Kidney (tissue), 14 donors: Measurements from ENCODE around the gene TEX14. TPM values are rescaled to one million over a fixed set of nuclear protein-coding genes. Genes with fewer than 3 reads are reported as not detected.
"Not testable (repeated sequence)": the region's sequence is repeated elsewhere in the genome, so short reads cannot be mapped to it uniquely, and the experiment has no call there.

ENCODE experiments used
- DNase-seq, 5 donors: peaks; one replicate each; pipeline ENCODE4 v3.0.0-alpha.2; 2013 to 2020
- FAIRE-seq: peaks from 2 replicates; lab custom pipeline; 2012; peaks lifted over from hg19 to GRCh38; lab: Jason Lieb, UNC
- H3K27ac ChIP-seq, 2 donors: one replicate each; pipeline ENCODE4 v1.7.0; 2013; ENCODE audit warnings: low read depth in 2 of 2, low read length in 2 of 2, inconsistent platforms in 1 of 2
- H3K27me3 ChIP-seq: one replicate; pipeline ENCODE4 v1.7.1; 2013; ENCODE audit warnings: low read length, inconsistent platforms; ENCODE audit not compliant: control insufficient read depth, insufficient read depth
- H3K36me3 ChIP-seq, 3 donors: one replicate each; pipeline versions ENCODE4 v1.7.0 to v1.7.1; 2013; ENCODE audit warnings: low read length in 3 of 3, control low read depth in 1 of 3, inconsistent platforms in 1 of 3; ENCODE audit not compliant: insufficient read depth in 3 of 3, control insufficient read depth in 2 of 3
- H3K4me1 ChIP-seq, 3 donors: one replicate each; pipeline versions ENCODE4 v1.7.0 to v1.7.1; 2013; ENCODE audit warnings: low read length in 3 of 3, inconsistent platforms in 1 of 3, low read depth in 1 of 3; ENCODE audit not compliant: control insufficient read depth in 2 of 3, insufficient read depth in 2 of 3
- H3K4me3 ChIP-seq, 3 donors: one replicate each; pipeline versions ENCODE4 v1.7.0 to v1.8.1; 2013; ENCODE audit warnings: low read length in 3 of 3, control low read depth in 1 of 3, inconsistent platforms in 1 of 3
- H3K9ac ChIP-seq, 3 donors: one replicate each; pipeline versions ENCODE4 v1.7.0 to v1.7.1; 2013; ENCODE audit warnings: low read length in 3 of 3, control low read depth in 1 of 3, inconsistent platforms in 1 of 3
- H3K9me3 ChIP-seq, 3 donors: one replicate each; pipeline versions ENCODE4 v1.7.0 to v1.7.1; 2013; ENCODE audit warnings: low read length in 3 of 3, control low read depth in 1 of 3, inconsistent platforms in 1 of 3; ENCODE audit not compliant: control insufficient read depth in 2 of 3, insufficient read depth in 1 of 3
- intact Hi-C: fragments of 100-400 bp; cut with DNase I; formaldehyde crosslinking; loops from one replicate; pipeline ENCODE4 v1.11.1; 2022
- polyA plus RNA-seq: library from polyadenylated mRNA; stranded (reverse); fragments of 350-450 nt; fragmentation: Illumina TruSeq; extraction: RNeasy Lipid Tissue Mini Kit (QIAGEN cat#74804); gene quantifications from one replicate; pipeline ENCODE4 v1.2.3, GENCODE V29; 2014; ENCODE audit warnings: low read depth, low replicate concordance; ENCODE audit not compliant: insufficient read depth
- total RNA-seq: library from RNA; stranded (reverse); fragmentation: NEBNext Ultra II Directional; extraction: Animal tissue kit (Norgen Biotek cat#: 25700); gene quantifications from one replicate; pipeline ENCODE4 v1.2.1, GENCODE V29; 2021
- TF ChIP-seq, protein P1 (sequence below): IDR thresholded peaks from 3 replicates; pipeline ENCODE4 v1.5.1; 2012; ENCODE audit warnings: mild to moderate bottlenecking, moderate library complexity, borderline replicate concordance; ENCODE audit not compliant: insufficient read depth; ENCODE audit errors: extremely low read depth
- donor health status: control.
- donor health status: control.
- donor health status: control.
- donor health status: control.
- donor health status: control.
- donor health status: DM: yes; HTN: yes; CAD: no.
- donor health status: Normal renal cell carcinoma (clear cell type).

The TEX14 gene
- total and polyA plus RNA-seq, 2 donors from 2014 or later: 0.09 to 0.22 TPM

DNA sequence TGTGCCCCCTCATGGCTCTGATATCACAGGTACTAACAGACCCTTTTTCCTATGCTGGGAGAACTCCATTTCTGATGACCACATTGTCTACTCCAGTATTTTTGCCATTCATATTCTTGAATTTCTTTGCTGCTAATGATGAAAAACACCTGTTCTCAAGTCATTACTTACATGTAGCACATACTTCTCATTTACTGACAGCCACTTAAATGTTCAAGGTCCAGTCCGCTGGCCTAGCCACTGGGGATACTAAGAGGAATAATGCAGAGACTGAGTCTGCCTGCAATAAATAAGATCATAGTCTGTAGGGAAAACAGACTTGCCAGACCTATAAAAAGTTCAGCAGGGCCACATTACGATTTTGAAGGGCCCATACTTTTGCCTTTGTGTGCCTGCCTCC lies 27.5 kb downstream of the TEX14 start:
- FAIRE-seq (no peak), DNase-seq (peak in 2 of 5 donors; percentile 4 to 10)
- H3K4me1 ChIP-seq: peaks cover 0 to 4% (median 0%) of the 10 kb centered on the region in 3 donors
- no peak overlapping the region for H3K9ac ChIP-seq
- no peak overlapping the region for H3K4me3 ChIP-seq
- no peak overlapping the region for H3K27ac ChIP-seq
- intact Hi-C loops: no loop called here
- no peaks in the 10 kb centered on the region for H3K36me3 ChIP-seq
- no peaks in the 10 kb centered on the region for H3K27me3 ChIP-seq
- H3K9me3 ChIP-seq: no peaks in the 10 kb centered on the region
- TF ChIP-seq, protein P1, sequence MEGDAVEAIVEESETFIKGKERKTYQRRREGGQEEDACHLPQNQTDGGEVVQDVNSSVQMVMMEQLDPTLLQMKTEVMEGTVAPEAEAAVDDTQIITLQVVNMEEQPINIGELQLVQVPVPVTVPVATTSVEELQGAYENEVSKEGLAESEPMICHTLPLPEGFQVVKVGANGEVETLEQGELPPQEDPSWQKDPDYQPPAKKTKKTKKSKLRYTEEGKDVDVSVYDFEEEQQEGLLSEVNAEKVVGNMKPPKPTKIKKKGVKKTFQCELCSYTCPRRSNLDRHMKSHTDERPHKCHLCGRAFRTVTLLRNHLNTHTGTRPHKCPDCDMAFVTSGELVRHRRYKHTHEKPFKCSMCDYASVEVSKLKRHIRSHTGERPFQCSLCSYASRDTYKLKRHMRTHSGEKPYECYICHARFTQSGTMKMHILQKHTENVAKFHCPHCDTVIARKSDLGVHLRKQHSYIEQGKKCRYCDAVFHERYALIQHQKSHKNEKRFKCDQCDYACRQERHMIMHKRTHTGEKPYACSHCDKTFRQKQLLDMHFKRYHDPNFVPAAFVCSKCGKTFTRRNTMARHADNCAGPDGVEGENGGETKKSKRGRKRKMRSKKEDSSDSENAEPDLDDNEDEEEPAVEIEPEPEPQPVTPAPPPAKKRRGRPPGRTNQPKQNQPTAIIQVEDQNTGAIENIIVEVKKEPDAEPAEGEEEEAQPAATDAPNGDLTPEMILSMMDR: no peak

DNA sequence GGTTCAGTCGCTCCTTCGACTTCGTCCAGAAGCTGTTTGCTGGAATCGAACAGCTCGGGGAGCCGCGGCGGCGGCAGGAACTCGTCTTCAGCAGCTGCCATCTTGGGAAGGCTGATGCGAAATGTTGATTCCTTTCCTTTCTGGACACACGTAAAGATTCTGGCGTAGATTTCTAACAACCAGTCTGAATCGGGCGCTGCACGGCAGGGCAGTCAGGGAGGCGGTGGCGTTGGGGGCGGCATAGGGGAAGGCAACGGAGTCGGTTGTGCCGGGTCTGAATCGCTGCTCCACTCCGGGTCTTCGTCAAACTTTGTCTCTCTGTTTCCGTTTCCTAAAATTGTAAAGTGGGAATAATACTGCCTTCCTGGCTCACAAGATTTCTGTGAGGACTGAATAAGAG lies 30.3 kb downstream of the TEX14 start:
- H3K9ac ChIP-seq: no peak overlapping the region
- H3K4me1 ChIP-seq: no peaks in the 10 kb centered on the region
- no peaks in the 10 kb centered on the region for H3K9me3 ChIP-seq
- TF ChIP-seq, protein P1: no peak
- FAIRE-seq (no peak), DNase-seq (no peak)
- H3K36me3 ChIP-seq: no peaks in the 10 kb centered on the region
- no peak overlapping the region for H3K4me3 ChIP-seq
- no peak overlapping the region for H3K27ac ChIP-seq
- H3K27me3 ChIP-seq: no peaks in the 10 kb centered on the region
- intact Hi-C loops: no loop called here

DNA sequence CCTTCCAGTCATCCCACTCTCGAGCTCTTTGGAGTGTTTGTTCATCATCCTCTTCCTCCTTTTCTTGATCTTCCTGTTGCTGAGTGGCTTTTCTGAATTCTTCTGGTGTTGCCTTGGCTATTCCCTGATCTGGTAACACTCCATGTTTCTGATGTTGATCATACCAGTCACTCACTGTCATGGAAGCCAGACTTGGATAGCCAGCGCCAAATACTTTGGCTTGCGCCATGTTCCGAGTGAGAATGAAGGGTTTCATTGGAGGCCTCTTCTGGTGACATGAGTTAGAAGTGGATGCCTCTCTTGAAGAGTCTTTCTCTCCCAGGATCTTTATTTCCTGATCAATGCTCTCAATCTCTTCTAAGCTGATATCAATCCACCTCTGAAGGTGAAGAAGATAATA lies 31.2 kb downstream of the TEX14 start:
- no peaks in the 10 kb centered on the region for H3K4me1 ChIP-seq
- H3K4me3 ChIP-seq: no peak overlapping the region
- TF ChIP-seq, protein P1: no peak
- intact Hi-C loops: no loop called here
- no peaks in the 10 kb centered on the region for H3K27me3 ChIP-seq
- H3K9me3 ChIP-seq: no peaks in the 10 kb centered on the region
- FAIRE-seq (no peak), DNase-seq (peak in 1 of 5 donors; percentile 1)
- no peak overlapping the region for H3K27ac ChIP-seq
- H3K9ac ChIP-seq: no peak overlapping the region
- H3K36me3 ChIP-seq: no peaks in the 10 kb centered on the region

DNA sequence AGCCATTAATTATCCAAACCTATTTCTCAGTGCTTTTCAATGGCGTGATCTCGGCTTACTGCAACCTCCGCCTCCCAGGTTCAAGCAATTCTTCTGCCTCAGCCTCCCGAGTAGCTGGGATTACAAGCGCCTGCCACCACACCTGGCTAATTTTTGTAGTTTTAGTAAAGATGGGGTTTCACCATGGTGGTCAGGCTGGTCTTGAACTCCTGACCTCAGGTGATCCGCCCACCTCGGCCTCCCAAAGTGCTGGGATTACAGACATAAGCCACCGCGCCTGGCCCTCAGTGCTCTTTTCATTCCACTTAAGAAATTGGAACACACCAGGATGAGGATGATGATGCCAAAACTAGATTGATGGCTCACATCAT lies 32.1 kb downstream of the TEX14 start:
- H3K4me1 ChIP-seq, H3K27me3 ChIP-seq, H3K27ac ChIP-seq, intact Hi-C loops, H3K9me3 ChIP-seq, DNase-seq, H3K36me3 ChIP-seq, FAIRE-seq: not testable (repeated sequence)
- peak overlapping the region in 2 of 3 donors; percentile 75 to 77 for H3K9ac ChIP-seq
- peak overlapping the region; percentile 49 to 72 (median 58) for H3K4me3 ChIP-seq
